HL-60/S4 treated with phorbol 12-myristate 13-acetate at 8.2 ng/mL for 4 days and 3 days (cell line): ENCODE results near the gene USP25.

Experiments used
- in situ Hi-C: fragments of 300-500 bp; cut with MboI; formaldehyde crosslinking; loops from 2 replicates; pipeline ENCODE4 v1.15.0; 2022; ENCODE audit warnings: low sequenced_read_pairs

The USP25 gene

DNA sequence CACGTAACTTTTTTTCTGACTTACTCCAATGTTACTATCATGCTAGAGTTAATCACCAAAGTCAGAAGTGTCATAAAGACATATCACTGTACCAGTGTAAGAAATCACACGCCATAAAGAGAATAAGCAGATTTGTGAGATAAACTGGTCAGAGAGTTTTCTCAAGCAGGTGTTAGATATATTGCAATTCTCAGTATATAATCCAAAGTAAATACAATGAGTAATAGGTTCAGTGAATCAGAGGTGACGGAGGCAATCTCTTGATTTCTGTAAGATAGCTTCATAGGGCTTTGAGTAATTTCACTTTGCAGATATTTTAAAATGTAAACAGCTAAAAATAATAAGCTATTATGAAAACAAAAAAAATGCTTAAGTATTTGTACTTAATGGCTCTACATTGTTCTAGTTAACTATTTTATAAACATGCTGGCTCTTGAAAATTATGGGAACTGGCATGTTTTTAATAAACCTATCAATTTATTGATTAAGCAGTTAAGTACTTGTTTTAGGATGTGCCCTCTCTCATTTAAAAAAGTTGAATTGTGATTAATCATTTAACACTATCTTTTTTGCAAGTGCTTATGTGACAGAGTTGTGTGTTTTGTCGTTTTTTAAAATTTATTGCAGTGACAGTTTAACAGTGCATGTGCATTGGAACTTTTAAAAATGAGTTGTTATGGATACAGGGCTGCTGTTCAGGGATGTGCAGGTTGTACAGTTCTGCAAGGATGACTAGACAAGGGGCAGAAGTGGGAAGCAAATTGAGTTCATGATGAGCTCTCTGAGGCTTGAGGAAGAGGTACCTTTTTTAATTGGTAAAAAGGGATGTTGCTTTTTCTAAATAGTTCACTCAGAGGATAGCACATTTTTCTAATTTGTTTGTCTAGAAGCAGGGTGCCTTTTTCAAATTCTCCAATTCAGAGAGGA, 119.1 kb downstream of the USP25 start:
- in situ Hi-C loops: no loop called here

- in situ Hi-C loops: no loop called here
These were observed 120.1 kb downstream of the USP25 start for GRCh38 chr21:15849927-15850326.

- in situ Hi-C loops: no loop called here
These were observed 120.9 kb downstream of the USP25 start for GRCh38 chr21:15850645-15851044.

DNA sequence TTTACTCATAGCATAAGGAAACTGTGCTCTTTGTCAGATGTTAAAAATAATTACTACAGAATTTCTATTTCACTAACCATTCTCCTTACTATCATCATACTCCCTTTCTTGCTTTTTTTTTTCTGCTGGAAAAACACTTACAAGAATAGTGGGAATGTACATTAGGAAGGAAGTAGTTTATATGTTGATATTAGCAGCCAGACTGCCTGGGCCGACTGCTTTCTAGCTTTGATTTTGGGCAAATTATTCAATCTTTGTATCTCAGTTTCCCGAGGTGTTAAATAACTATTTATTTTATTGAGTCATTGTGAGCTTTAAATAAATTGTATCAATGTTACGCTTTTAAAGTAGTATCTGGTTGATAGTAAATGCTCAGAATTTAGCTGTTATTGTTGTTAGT, 122.4 kb downstream of the USP25 start:
- in situ Hi-C loops: no loop called here

- in situ Hi-C loops: no loop called here
These were observed 123.3 kb downstream of the USP25 start for GRCh38 chr21:15853126-15853525.

DNA sequence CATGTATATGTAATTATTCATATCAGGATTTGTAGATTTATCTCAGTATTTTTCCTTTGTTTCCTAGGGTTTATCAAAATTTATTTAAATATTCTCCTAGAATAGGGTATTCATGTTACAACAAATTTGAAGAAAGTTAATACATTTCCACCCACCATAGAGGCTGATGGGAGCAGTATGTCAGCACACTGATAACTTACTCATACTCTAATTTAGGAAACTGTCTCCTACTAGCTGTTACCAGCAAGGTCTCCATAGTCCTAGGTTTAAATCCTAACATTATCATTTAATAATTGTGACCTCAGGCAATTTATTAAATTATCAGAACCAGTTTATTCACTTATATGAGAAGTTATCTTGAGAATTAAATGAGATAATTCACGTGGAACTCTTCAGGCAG, 127.0 kb downstream of the USP25 start:
- in situ Hi-C loops: no loop called here

DNA sequence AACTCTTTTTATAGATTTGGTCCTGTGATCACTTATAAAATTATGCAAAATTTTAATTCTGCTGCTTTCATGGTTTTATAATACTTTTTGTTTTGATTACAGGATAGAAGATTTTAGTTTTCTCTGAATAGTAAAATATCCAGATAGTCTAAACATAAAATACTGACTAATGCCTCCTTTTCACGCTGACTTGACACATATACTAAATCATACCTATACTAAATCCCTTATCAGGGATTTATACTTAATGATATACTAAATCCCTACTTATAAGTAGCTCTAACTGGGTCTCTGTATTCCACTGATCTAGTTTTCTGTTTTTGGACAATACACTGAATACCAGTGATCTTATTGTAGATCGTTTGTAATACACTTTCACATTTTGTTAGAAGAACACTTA, 128.0 kb downstream of the USP25 start:
- in situ Hi-C loops: no loop called here

GRCh38 chr21:15860541-15860940, 130.8 kb downstream of the USP25 start:
- in situ Hi-C loops: no loop called here

GRCh38 chr21:15868940-15869339, 139.2 kb downstream of the USP25 start:
- in situ Hi-C loops: no loop called here

DNA sequence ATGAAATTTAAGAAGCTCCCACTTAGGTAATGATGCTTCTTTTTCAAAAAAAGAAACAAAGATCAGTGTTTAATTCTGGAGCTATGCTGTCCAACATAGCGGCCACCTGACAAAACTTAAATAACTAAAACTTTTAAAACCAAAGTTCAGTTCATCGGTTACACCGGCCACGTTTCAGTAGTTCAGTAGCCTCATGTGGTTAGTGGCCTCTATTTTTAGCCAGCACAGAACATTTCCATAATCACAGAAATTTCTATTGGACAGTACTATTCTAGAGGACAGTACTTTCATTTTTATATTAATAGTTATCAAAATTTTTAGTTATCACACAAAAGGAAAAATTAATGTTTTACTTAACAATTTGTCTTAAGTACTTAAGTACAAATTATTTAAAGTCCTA, 141.0 kb downstream of the USP25 start:
- in situ Hi-C loops: no loop called here

GRCh38 chr21:15872236-15872635, 142.5 kb downstream of the USP25 start:
- in situ Hi-C loops: no loop called here

DNA sequence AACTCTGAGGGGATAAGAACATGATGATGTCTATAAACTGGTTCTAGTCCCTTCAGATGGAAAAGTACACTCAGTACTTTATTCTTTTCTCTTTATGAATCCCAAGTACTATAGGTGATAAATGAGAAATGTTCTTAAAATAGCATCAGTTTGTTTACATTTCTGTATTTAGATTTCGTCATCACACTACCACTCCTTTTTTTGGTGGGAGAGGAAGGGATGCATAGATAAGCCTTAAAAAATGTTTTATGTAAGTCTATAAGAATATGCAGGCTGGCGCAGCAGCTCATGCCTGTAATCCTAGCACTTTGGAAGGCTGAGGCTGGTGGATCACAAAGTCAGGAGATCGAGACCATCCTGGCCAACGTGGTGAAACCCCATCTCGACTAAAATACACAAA, 144.8 kb downstream of the USP25 start:
- in situ Hi-C loops: no loop called here

DNA sequence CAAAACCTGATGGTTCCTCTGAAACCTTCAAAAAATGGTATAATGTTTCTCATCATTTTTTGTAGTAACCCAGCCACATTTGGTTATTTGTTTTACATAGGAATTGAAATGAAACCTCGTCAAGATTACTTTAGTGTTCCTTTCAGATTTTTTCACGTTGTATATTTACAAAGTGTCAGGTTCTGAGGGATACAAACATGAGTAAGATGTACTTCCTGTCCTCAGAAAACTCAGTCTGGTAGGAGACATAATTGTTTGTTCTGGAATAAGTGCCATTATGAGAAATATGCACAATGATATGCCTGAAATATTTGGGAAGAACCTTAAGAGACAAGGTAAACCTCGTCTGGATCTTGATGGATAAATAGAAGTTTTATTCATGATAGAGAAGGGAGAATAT, 145.5 kb downstream of the USP25 start:
- in situ Hi-C loops: no loop called here

DNA sequence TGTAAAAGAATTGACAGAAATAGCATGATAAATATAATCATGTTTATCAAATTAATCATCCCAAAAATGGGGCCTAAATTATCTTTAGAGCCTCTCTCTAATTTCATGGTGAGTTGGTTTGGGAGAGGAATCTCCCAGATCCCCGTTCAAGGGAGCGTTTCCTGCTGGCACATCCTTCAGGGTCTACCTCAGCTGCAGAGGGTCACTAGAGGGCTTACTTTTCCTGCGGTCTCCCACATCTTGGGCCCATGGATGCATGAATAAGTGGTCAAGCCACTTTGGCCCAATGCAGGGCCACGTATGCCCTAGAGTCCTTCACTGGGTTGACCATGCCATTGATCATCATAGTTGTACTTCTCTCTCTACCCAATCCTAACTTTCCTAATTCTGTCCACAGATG, 164.1 kb downstream of the USP25 start:
- in situ Hi-C loops: no loop called here

DNA sequence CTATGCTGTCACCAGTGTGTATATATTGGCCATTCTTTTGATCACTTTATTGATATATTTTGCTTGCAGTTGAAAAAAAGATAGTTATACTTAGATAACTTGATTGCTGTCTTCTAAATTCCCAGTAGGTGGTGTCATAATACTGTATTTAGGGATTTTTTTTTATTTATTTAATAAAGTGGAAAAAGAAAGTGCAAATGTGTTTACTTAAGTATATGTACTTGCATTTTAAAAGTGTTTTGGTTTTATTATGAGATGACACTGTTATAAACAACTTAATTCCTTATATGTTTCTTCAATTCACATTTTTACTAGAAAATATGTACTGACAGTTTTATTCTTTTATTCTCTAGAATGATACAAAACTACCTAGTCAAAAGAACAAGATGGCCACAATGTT, 164.8 kb downstream of the USP25 start:
- in situ Hi-C loops: no loop called here

DNA sequence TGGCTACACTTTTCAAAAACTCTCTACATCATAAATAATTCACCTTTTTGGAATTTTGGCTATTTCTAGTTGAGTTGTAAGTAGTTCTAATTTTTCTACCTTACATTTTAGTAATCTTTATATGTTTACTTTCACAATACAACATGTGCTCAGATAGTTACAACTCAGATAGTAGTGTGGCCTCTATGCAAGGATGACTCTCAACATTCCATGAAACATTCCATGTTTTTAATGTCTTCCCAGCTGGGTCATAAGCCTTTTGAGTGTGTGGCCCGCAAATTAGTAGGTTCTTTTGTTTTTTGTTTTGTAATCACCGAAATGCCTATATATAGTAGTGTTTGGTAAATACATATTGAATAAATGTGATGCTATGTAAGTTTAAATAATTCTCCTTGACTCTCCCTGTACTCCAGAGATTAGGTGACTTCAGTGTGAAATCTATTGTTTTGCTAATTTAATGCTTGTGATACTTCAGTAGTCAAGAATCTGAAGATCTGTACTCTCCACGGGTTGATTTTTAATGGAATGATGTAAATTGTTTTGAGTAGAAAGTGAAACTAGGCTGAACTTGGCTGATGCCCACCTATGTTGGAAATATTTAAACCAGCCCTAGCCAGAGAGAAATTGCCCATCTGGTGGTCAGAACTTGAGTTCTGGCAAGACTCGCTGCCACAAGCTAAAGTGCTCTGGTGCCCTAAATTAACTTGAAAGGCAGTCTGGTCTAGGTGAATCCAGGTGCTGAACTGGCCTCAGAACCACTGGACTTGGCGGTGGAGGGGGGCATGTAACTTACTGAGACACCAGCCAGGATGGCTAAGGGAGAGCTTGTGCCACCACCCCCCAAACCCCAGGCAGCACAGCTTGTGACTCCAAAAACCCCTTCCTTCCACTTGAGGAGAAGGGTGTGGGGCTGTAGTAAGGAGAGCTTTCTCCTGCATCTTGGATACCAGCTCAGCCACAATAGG, 165.6 kb downstream of the USP25 start:
- in situ Hi-C loops: no loop called here

DNA sequence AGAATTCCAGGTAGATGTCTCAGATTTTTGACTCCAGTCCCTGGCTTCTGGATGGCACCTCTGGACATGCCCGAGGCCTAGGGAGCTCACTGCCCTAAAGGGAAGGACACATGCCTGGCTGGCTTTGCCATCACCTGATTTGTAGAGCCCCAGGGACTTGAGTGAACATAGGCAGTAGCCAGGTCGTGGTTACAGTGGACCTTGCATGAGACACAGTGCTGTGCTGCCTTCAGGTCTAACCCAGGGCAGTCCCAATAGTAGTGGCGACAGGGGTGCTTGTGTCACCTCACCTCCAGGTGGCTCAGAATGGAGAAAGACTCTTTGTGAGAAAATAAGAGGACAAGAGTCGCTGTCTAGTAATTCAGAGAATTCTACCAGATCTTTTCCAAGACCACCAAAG, 166.7 kb downstream of the USP25 start:
- in situ Hi-C loops: no loop called here

DNA sequence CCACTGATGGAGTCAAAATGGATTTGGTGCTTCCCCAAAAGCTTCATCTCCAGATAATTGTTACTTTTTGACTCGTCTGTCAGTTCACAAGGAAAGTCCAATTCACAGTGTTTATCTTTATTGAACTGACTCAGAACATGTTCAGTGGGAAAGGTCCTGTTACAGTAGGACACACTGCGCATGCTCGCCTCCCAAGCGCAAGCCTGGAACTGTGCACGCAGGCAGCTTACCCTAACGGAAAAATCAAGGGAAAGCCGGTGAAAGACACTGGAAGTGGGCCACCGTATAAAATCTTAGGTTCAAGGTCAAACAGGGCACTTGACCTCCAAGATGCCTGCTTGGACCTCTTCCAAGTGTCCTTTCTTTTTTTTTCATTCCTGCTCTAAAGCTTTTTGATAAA, 174.6 kb downstream of the USP25 start:
- in situ Hi-C loops: no loop called here

DNA sequence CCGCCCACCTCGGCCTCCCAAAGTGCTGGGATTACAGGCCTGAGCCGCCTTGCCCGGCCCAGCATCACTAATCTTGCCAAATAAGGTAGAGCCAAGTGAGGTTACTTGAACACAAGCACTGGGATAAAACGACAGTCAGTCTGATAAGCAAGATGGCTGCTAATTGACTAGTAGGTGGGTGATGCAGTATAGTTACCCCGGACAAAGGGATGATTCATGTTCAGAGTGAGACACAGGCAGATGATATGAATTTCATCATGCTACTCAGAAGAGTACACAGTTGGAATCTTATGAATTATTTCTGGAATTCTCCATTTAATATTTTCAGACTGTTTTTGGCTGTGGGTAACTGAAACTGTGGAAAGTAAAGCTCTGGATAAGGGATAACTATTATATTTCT, 178.4 kb downstream of the USP25 start:
- in situ Hi-C loops: no loop called here

- in situ Hi-C loops: no loop called here
These were observed 198.4 kb downstream of the USP25 start for GRCh38 chr21:15928196-15928595.

- in situ Hi-C loops: no loop called here
These were observed 199.1 kb downstream of the USP25 start for GRCh38 chr21:15928686-15929425.
